Epithelial cell of proximal tubule (primary cell): ENCODE measurements around the gene ENTPD6. TPM values are rescaled to one million over a fixed set of nuclear protein-coding genes. Genes with fewer than 3 reads are reported as not detected.

ENCODE experiments used
- DNase-seq: peaks from one replicate; pipeline ENCODE4 v3.0.0-alpha.2; 2011; ENCODE audit warnings: low read depth
- H3K4me3 ChIP-seq: 2 replicates; pipeline ENCODE4 v1.5.1; 2011; ENCODE audit warnings: low read depth, mild to moderate bottlenecking, low read length
- total RNA-seq: library from RNA; depleted of rRNA; stranded (reverse); fragments of >200 nt; gene quantifications from 2 replicates; pipeline ENCODE4 v1.2.3, GENCODE V29; 2015
- TF ChIP-seq, protein P1 (sequence below): conservative IDR thresholded peaks from 2 replicates; pipeline ENCODE4 v1.5.1; 2012; ENCODE audit warnings: low read depth, mild to moderate bottlenecking, low read length

Gene ENTPD6
- total RNA-seq, 1 donor from 2014 or later, result 76.5 TPM

DNA sequence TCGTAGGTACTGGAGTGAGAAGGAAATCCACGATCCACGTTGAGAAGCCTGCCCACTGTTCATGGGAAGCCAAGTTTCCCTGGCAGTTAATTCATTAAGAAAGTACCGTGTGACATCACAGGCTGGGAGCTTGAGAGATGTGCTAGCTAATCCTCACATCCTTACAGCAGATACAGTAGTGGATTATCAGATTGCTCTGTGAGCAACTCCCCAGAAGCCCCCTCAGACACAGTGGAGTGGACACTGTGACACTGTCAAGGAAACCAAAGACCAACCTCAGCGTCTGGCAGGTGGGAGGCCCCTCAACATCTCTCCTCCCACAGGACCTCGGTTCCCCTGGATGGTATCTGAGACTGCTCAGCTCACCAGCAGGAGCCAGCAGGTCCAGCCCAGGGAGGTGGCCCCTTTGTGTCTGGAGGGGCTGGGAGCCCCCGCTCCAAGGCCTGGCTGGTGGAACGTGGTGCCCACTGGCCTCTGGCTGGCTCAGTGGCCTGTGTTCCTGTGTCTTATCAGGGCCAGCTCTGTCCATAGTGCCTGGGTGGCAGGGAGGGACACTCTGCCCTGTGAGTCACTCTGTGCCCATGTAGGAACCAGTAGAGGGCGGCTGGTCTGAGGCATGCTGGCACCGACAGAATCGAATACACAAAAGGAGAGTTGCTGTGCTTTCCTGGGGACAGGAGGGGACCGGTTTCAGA is 59.6 kb downstream of the ENTPD6 start:
- DNase-seq, result no peak
- TF ChIP-seq, protein P1, sequence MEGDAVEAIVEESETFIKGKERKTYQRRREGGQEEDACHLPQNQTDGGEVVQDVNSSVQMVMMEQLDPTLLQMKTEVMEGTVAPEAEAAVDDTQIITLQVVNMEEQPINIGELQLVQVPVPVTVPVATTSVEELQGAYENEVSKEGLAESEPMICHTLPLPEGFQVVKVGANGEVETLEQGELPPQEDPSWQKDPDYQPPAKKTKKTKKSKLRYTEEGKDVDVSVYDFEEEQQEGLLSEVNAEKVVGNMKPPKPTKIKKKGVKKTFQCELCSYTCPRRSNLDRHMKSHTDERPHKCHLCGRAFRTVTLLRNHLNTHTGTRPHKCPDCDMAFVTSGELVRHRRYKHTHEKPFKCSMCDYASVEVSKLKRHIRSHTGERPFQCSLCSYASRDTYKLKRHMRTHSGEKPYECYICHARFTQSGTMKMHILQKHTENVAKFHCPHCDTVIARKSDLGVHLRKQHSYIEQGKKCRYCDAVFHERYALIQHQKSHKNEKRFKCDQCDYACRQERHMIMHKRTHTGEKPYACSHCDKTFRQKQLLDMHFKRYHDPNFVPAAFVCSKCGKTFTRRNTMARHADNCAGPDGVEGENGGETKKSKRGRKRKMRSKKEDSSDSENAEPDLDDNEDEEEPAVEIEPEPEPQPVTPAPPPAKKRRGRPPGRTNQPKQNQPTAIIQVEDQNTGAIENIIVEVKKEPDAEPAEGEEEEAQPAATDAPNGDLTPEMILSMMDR, result peak; percentile 48
- H3K4me3 ChIP-seq, result no peak overlapping the region

DNA sequence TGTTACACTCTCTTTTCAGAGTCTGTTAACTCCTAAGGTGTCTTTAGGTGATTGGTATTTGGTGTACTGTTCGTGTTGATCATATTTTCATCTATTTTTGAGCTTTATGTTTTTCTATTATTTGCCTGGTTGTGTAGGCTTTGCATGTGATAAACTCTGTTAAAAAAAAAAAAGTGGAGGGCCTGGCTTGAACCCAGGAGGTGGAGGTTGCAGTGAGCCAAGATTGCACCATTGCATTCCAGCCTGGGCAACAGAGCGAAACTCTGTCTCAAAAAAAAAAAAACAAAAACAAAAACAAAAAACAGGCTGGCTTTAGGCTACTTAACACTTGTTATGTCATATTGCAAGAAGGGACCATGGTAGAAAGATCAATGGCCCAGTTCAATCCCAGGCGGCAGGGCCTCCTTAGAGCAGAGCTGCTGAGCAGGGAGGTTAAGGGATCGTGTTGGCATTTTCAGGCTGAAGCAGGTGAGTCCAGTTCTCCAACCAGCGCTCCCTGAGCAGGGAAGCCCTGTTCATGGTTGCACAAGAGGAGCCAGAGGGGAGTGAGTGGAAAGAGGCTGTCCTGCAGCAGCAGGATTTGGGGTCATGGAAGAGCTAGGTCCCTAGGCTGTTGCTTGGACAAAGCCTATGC is 60.8 kb downstream of the ENTPD6 start:
- no peak for DNase-seq
- TF ChIP-seq, protein P1, result no peak
- H3K4me3 ChIP-seq, result peak overlapping the region; percentile 18

DNA sequence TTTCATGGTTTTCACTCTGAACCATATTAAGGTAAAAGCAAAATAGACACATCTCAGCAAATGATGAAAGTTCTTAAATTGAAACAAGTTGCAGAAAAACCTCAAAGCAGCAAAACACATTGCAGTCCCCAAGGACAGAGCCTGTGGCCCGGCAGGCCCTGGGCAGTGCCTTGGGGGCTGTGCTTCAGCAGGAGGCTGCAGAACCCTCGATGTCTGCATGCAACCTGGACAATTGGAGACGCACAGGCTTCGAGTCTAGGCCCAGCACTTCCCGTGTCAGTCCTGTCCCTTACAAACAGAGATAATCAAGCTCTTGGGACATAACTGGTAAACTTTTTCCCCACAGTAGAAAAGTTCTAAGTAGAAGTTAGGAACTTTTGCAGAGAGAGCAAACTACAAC is 61.6 kb downstream of the ENTPD6 start:
- H3K4me3 ChIP-seq, result no peak overlapping the region
- TF ChIP-seq, protein P1, result no peak
- DNase-seq, result no peak

DNA sequence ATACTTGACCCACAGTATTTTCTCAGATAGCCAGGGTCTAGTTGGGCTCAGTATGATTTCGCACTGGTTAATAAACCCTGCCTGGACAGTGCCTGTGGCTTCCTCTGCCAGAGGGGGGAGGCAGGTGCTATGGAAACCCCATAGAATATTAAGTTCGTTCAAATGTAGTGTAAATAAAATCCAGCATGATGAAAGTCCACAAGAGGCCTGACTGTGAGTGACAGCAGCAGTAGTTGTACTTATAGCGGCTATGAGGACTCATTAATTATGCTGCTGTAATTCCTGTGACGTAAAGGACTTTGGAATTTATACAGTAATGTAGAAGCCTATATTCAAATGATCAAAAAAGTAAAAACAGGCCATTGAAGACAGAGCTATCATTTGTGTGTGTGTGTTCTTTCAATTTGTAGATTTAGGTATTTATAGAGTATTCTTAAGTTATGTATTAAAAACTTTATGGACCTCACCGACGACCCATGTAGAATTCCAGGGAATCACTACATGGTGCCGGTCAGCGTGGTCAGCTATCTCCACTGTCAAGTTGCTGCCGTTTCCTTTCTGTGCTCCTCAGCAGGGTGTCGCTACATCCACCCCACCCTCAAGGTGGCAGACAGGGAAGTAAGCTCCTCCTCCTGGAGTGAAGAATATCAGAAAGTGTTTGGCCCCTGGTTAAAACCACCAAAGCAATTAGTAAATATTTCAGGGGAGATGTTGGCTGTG is 62.4 kb downstream of the ENTPD6 start:
- TF ChIP-seq, protein P1, result no peak
- no peak for DNase-seq
- no peak overlapping the region for H3K4me3 ChIP-seq

DNA sequence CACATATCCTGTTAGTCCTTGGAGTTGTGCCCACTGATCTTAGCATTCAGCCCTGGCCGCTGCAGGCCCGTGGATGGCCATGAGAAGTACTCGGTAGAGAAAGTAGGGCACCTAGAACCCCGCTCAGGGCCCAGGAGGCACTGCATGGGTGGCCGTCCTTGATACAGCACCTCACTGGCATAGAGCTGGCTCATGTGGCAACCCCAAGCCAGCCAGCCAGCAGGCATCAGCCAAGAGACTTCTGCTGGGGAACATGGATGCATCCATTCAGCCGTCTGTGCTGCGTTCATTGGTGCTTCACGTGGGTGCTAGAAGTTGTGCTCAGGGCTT is 62.9 kb downstream of the ENTPD6 start:
- DNase-seq, result no peak
- H3K4me3 ChIP-seq, result no peak overlapping the region
- TF ChIP-seq, protein P1, result no peak

DNA sequence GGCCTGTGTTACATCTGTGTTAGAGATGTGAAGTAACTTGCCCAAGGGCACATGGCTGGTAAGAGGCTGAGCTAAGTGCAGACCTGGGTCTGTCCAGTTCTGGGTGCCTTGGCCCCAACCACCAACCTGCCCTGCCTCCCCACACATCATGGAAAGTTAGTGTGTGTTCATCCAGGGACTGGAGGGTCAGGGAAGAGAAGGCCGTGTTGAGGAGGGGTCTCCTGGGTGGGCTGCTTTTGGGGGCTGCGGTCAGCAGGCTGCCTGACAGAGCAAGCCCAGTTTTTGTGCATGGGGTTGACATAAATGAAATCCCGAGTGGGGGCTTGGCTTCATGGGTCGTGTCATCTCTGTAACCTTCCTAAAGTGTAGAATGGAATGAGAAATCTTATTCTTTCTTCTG is 63.3 kb downstream of the ENTPD6 start:
- H3K4me3 ChIP-seq, result no peak overlapping the region
- TF ChIP-seq, protein P1, result no peak
- DNase-seq, result no peak
